ENCODE measurements around the gene ACMSD.
"Not testable (repeated sequence)": the region's sequence is repeated elsewhere in the genome, so short reads cannot be mapped to it uniquely, and the experiment has no call there.

Gene ACMSD

GRCh38 chr2:134846213-134846612 is 7.8 kb downstream of the ACMSD start:
- no peak for DNase-seq (ENCODE audit: low read depth in 2 of 2)
- no peak for TF ChIP-seq CTCF (IDR thresholded peaks at IDR 0.05; ENCODE audit: low read depth, low read length)

GRCh38 chr2:134847582-134847981 is 9.2 kb downstream of the ACMSD start:
- H3K4me3 ChIP-seq (replicated peaks in 1 of 2; ENCODE audit: low read depth in 2 of 2, low read length in 2 of 2), result not testable (repeated sequence)

More at GRCh38 chr2:134846213-134846612, 7.8 kb downstream of the ACMSD start:
- no peak overlapping the region for H3K4me3 ChIP-seq (replicated peaks in 1 of 2; ENCODE audit: low read depth in 2 of 2, low read length in 2 of 2)

GRCh38 chr2:134852518-134852917 is 14.1 kb downstream of the ACMSD start:
- no peak overlapping the region for H3K4me3 ChIP-seq (replicated peaks in 1 of 2; ENCODE audit: low read depth in 2 of 2, low read length in 2 of 2)
- TF ChIP-seq CTCF (IDR thresholded peaks at IDR 0.05; ENCODE audit: low read depth, low read length), result no peak
- DNase-seq (ENCODE audit: low read depth in 2 of 2), result peak in 1 of 2 donors; percentile 33

More at GRCh38 chr2:134847582-134847981, 9.2 kb downstream of the ACMSD start:
- DNase-seq (ENCODE audit: low read depth in 2 of 2), result not testable (repeated sequence)

- no peak for TF ChIP-seq CTCF (IDR thresholded peaks at IDR 0.05; ENCODE audit: low read depth, low read length)
- no peak overlapping the region for H3K4me3 ChIP-seq (replicated peaks in 1 of 2; ENCODE audit: low read depth in 2 of 2, low read length in 2 of 2)
- no peak for DNase-seq (ENCODE audit: low read depth in 2 of 2)
These were observed 17.3 kb downstream of the ACMSD start for GRCh38 chr2:134855709-134856108.

GRCh38 chr2:134858245-134858644 is 19.8 kb downstream of the ACMSD start:
- no peak for TF ChIP-seq CTCF (IDR thresholded peaks at IDR 0.05; ENCODE audit: low read depth, low read length)
- no peak overlapping the region for H3K4me3 ChIP-seq (replicated peaks in 1 of 2; ENCODE audit: low read depth in 2 of 2, low read length in 2 of 2)
- no peak for DNase-seq (ENCODE audit: low read depth in 2 of 2)

- no peak overlapping the region for H3K4me3 ChIP-seq (replicated peaks in 1 of 2; ENCODE audit: low read depth in 2 of 2, low read length in 2 of 2)
- DNase-seq (ENCODE audit: low read depth in 2 of 2), result no peak
- TF ChIP-seq CTCF (IDR thresholded peaks at IDR 0.05; ENCODE audit: low read depth, low read length), result no peak
These were observed 22.8 kb downstream of the ACMSD start for GRCh38 chr2:134861173-134861572.

- no peak for DNase-seq (ENCODE audit: low read depth in 2 of 2)
- TF ChIP-seq CTCF (IDR thresholded peaks at IDR 0.05; ENCODE audit: low read depth, low read length), result no peak
- H3K4me3 ChIP-seq (replicated peaks in 1 of 2; ENCODE audit: low read depth in 2 of 2, low read length in 2 of 2), result no peak overlapping the region
These were observed 23.7 kb downstream of the ACMSD start for GRCh38 chr2:134862069-134862468.
